NCI-H524 (cell line): Measurements from ENCODE around the gene RAPGEF5.

ENCODE experiments used
- DNase-seq, 2 experiments: peaks; one replicate each; lab custom pipeline; 2025; lab: John Stamatoyannopoulos, UW

Gene RAPGEF5

GRCh38 chr7:22189230-22189629 is 167.7 kb downstream of the RAPGEF5 start:
- no peak for DNase-seq

DNA sequence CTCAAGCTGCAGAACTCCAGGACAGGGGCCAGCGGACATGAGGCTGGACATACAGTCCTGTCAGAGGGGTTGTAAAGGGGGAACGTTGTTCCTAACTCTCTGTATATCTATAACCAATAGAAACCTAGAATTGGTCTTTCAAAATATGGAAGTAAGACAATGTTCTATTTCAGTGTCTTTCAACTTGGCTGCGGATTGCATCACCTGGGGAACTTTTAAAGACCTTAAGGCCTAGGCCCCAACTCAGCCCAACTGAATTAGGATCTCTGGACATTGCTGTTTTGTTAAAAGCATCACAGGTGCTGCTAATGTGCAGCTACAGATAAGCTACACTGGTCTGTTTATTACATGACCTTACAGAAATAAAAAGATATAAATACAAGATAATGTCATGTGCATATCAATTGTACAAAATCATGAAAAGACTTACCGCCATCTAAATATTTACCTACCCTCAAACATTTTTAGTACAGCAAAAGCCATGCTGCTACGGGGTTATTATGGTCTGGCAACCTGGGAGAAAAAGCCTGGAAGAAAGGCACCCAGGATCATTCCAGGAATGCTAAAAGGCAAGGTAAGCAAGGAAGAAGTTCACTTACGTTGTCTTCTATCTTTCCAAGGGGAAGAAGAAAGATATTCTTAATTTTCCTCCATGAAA is 169.1 kb downstream of the RAPGEF5 start:
- no peak for DNase-seq

- DNase-seq, result peak; percentile 13 to 62
Measured at GRCh38 chr7:22185559-22185958, 171.4 kb downstream of the RAPGEF5 start.

DNA sequence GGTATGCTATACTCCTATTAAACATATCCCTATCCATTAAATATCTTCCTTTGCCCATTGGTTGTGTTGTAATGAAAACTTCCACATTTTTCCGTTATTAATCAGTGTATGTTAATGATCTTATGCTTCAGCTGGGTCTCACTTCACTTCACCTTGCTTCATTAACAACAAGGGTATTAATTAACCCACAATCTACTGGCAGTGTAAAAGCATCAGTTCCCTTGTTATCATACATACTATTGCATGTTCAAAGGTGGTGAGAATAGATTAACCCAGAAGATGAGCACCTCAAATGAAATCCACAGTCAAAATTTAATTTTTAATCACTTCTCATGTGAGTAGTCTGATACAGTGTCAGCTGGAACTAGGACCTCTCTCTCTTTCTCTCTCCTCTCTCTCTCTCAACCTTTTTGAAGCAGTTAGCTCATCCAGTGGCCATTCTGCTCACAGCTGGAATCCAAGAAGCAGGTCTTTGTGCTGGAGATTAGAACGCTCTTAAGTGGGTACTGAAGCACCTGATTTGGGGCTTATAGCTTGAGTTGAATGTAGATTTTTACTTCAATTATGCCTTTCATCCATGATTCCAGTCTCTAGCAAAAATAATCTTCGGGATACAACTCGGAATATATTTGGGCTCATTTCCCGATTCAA is 172.3 kb downstream of the RAPGEF5 start:
- DNase-seq, result peak; percentile 77 to 85

DNA sequence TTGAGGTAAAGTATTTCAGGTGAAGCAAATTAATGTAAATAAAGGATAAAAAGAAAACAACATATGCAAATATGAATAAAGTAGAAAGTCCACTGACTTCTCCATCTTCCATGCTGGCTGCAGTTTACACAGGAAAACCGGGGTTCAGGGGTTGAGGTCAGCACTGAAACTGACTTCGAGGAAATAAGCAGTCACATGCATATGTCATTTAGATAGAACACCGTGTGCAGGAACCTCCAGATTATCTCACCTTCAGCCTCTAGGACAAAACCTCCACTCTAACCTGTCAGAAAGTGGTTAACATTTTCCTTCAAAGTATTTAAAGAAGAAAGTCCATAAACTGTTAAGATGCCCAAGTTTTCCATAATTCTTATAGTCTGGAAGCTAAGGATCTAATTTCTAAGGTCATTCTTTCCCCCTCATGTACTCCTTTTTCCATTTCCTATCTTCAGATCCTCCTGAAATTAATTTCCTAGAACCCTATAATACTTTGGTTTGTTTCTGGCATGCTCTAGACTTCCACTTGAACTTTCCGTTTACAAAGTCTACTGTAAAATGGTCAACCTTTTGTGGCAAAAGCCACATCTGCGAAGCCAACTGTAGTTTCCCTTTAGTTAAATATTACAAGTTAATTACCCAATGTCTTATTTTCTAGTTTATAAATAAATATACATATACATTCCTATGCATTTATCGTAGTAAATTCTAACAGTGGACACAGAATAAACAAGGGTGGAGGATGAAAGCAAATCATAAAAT is 173.3 kb downstream of the RAPGEF5 start:
- DNase-seq, result no peak

GRCh38 chr7:22182149-22182548 is 174.8 kb downstream of the RAPGEF5 start:
- DNase-seq, result no peak

GRCh38 chr7:22181663-22182062 is 175.3 kb downstream of the RAPGEF5 start:
- DNase-seq, result no peak

- DNase-seq, result no peak
Measured at GRCh38 chr7:22179442-22179879, 177.5 kb downstream of the RAPGEF5 start.

- no peak for DNase-seq
Measured at GRCh38 chr7:22178735-22179134, 178.2 kb downstream of the RAPGEF5 start.

- no peak for DNase-seq
Measured at GRCh38 chr7:22176791-22177412, 180.1 kb downstream of the RAPGEF5 start.

DNA sequence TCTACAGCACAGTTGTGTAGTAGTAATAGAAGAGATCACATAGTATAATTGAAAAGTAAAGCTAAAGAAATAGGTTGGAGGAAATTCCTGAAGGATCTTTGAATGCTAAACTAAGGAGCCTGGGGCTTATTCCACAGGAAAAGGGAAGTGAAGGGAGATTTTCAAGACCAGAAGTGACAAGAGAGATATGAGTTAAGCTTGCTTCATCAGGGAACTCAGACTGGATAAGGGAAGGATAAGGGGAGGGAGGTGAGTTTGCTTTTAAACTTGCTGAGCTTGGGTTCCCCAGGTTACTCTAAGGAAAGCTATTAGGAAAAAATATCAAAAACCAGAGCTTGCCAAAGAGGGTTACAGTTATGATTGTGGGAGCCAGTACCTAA is 182.4 kb downstream of the RAPGEF5 start:
- no peak for DNase-seq

DNA sequence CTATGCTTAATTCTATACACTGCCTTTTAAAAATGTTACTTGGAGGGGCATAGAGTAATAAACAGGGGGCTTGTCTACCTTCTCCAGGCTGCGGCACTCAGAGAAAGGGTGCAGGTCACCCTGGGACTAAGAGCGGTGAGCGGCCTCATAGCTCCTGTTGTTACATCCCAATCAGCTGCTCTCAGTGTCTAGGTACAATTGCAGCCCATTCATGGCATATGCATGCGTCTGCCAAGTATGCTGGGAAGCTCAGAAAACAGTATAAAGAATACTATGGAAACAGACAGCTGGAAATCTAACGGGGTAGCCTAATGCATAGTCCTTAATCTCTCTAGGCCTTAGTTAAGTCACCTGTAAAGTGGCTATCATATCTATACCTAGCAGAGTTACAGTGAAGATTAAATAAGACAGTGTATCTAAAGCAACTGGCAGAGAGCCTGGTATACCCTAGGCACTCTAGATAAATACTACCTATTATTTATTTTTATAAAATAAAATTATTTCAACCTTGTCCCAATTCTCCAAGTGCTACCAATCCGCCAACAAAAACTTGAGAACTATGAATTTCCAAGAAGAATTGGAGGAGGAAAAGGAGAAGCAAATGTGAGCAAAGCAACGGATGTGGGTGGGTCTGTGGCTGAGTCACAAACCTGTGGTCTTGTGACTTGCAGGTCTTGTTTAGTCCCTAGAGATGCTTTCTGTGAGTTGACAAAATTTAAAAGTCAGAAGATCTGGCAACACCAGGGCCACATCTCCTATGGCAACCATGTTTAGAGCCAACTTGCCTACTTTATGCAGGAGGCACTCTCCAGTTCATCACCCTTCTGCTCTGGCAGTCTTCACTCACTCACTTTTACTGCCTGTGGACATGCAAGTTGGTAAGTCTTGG is 183.0 kb downstream of the RAPGEF5 start:
- peak in 1 of 2 experiments; percentile 13 for DNase-seq

DNA sequence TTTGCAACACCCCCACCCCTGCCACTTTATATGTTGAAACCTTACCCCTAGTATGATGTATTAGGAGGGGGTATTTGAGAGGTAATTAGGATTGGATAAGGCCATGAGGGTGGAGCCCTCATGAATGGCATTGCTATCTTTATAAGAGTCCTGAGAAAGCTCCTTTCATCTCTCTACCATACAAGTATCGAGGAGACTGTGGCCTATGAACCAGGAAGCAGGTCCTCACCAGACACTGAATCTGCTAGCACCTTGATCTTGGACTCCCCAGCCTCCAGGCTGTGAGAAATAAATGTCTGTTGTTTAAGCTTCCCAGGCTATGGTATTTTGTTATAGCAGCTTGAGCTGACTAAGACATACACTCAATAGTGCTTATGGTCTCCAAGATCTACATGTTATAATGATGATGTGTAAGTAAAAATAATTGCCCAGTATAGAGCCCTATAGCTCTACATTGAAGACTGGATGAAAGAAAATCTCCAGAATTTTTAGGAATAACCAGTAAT is 188.8 kb downstream of the RAPGEF5 start:
- peak in 1 of 2 experiments; percentile 16 for DNase-seq

DNA sequence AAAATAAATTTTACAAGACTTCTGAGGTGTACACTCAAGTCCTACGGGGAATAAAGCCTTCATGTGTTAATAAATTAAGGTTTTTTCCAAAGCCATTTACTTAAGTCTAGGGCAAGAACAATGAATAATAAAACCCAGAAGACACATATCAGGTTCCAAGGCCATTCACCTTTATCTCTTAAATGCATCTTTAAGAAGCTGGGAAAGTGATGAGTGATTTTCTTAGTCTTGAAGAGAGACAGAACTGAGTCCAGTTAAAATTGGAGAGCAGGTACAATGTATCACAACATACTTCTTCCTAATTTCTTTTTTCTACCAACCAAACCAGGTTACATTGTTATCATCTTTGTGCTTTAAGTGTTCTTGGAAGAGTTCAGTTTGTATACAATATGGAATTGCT is 189.5 kb downstream of the RAPGEF5 start:
- no peak for DNase-seq

DNA sequence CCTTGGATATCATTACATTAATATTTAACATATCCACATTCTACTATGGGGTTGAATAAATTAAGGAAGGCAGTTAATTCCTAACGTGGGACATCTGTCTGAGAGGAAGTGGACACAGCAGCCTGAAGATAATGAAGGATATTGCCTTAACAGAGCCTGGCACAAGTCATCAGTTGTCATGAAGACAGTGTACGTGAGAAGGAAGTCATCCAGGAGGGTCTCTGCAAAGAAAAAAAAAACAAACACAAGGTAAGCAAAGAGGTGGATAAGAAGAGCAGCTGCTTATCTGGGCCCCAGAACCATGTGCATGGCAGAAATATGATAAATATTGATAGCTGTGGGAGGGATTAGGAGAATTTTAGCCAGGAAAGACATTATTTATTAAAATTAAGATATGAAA is 190.0 kb downstream of the RAPGEF5 start:
- no peak for DNase-seq

DNA sequence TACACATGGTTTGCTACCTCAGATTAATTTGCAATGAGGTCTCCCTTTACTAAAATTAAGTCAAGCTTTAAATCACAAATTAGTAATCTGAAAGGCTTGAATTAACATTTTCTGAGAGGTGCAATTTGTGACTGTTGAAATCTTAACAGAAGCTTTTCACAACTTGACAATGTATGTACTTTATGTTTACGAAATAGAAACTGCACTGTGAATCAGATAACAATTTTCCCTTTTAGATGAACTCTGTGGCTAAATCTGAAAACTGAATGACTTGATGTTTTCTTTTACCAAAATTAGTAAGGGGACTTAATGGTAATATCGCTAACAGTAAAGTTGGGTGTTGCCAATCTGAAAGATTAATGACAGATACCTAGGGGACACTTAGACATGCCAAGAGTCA is 197.6 kb downstream of the RAPGEF5 start:
- DNase-seq, result no peak

DNA sequence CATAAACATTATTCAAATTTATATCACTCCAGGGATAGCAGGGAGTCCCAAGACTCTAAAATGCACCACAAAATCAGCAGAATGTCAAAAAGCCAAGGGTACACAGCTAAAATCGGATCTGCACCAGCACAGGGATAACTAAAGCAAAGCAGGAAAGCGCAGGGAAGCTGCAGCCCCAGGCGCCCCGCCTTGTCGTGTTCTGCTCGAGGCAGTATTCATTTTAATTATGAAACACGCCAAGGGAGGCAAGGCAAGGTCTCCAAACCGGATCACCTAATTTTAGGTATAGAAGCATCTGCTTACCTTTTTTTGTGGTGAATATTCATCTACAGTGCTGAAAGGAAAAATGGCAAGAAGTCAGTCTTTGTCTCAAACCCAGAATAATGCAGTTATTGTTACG is 199.4 kb downstream of the RAPGEF5 start:
- DNase-seq, result no peak

GRCh38 chr7:22156205-22156604 is 200.7 kb downstream of the RAPGEF5 start:
- DNase-seq, result no peak

DNA sequence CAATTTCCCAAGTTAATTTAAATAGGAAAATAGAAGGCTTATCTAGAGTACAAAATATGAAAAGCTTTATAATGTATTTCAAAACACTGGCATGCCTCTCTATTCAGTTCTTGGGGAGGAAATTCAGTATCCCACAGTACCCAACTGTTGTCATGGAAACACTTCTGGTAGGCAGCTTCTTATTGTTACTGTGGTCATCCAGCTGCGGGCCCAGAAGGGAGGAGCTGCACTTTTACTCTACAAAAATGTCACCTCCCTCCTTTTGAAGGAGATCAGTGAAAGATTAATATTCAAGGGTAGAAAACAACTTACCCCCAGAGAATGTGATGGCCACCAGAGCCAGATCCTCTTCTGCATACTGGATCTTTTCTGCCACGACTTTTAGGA is 202.8 kb downstream of the RAPGEF5 start:
- no peak for DNase-seq

- no peak for DNase-seq
Measured at GRCh38 chr7:22153432-22154142, 203.4 kb downstream of the RAPGEF5 start.

GRCh38 chr7:22152690-22153089 is 204.3 kb downstream of the RAPGEF5 start:
- no peak for DNase-seq
